GM23248 (cell line): ENCODE results near the gene KLRC1.
"Not testable (repeated sequence)": the region's sequence is repeated elsewhere in the genome, so short reads cannot be mapped to it uniquely, and the experiment has no call there.

Experiments used
- EZH2 ChIP-seq: fragments of 200-600 bp; sonication (generic); IDR thresholded peaks from 2 replicates; pipeline ENCODE4 v1.6.1; 2018; ENCODE audit warnings: antibody characterized with exemption, mild to moderate bottlenecking; ENCODE audit not compliant: insufficient read depth, poor library complexity, severe bottlenecking
- EZH2phosphoT487 ChIP-seq: fragments of 200-600 bp; sonication (generic); IDR thresholded peaks from 2 replicates; pipeline ENCODE4 v1.6.1; 2018; ENCODE audit warnings: antibody characterized with exemption, moderate library complexity, mild to moderate bottlenecking, low read depth; ENCODE audit not compliant: insufficient read depth

- TF ChIP-seq EZH2, EZH2phosphoT487: not testable (repeated sequence)
Measured at GRCh38 chr12:10420334-10420733, 32.8 kb downstream of the KLRC1 start, which contains the start of gene KLRC3.
